Measurements from ENCODE around the gene TOR4A. TPM values are rescaled to one million over a fixed set of nuclear protein-coding genes. Genes with fewer than 3 reads are reported as not detected.
"Not testable (repeated sequence)": the region's sequence is repeated elsewhere in the genome, so short reads cannot be mapped to it uniquely, and the experiment has no call there.

The TOR4A gene
- polyA plus RNA-seq, 3 donors: 2.1 to 5.8 (median 5.5) TPM

- no peak overlapping the region for H3K27ac ChIP-seq (ENCODE audit: low read depth, low read length)
- 53 to 64% (median 61%) methylated on average over 12 to 18 of the region's 18 CpGs for WGBS, 3 donors
Measured at GRCh38 chr9:137250329-137251193, 27.0 kb upstream of the TOR4A start.

GRCh38 chr9:137251194-137251461 is 26.4 kb upstream of the TOR4A start, which contains the start of gene STPG3:
Gene STPG3 (plus strand): TSS chr9:137251286. CDS start chr9:137251287, 1 bp downstream.
- H3K27ac ChIP-seq (ENCODE audit: low read depth, low read length): no peak within 1 kb of the TSS
- WGBS, 3 donors: 50 to 74% (median 53%) methylated on average over 2 to 4 of the region's 4 CpGs

GRCh38 chr9:137251490-137252268 is 25.8 kb upstream of the TOR4A start:
- WGBS, 3 donors: 84 to 95% (median 88%) methylated on average over 18 to 22 of the region's 22 CpGs
- no peak overlapping the region for H3K27ac ChIP-seq (ENCODE audit: low read depth, low read length)

GRCh38 chr9:137252555-137253506 is 24.7 kb upstream of the TOR4A start:
- 77 to 91% (median 90%) methylated on average over 30 to 35 of the region's 35 CpGs for WGBS, 3 donors
- no peak overlapping the region for H3K27ac ChIP-seq (ENCODE audit: low read depth, low read length)

- no peak overlapping the region for H3K27ac ChIP-seq (ENCODE audit: low read depth, low read length)
- 34 to 76% (median 66%) methylated on average over 21 of the region's 21 CpGs for WGBS, 3 donors
Measured at GRCh38 chr9:137253717-137254623, 23.6 kb upstream of the TOR4A start.

GRCh38 chr9:137254624-137255447 is 22.7 kb upstream of the TOR4A start, which contains the start of gene NELFB:
Gene NELFB (plus strand): TSS chr9:137255327.
- WGBS, 3 donors: 1 to 2% (median 2%) methylated on average over 89 to 105 of the region's 105 CpGs
- H3K27ac ChIP-seq (ENCODE audit: low read depth, low read length): no peak within 1 kb of the TSS

GRCh38 chr9:137255448-137256114 is 21.9 kb upstream of the TOR4A start:
- WGBS, 3 donors: 1 to 4% (median 2%) methylated on average over 40 to 51 of the region's 51 CpGs
- H3K27ac ChIP-seq (ENCODE audit: low read depth, low read length): no peak overlapping the region

- H3K27ac ChIP-seq (ENCODE audit: low read depth, low read length): no peak overlapping the region
- WGBS, 3 donors: 75 to 83% (median 75%) methylated on average over 15 of the region's 15 CpGs
Measured at GRCh38 chr9:137256362-137256761, 21.2 kb upstream of the TOR4A start.

- no peak overlapping the region for H3K27ac ChIP-seq (ENCODE audit: low read depth, low read length)
- WGBS, 3 donors: 88 to 94% (median 89%) methylated on average over 15 of the region's 15 CpGs
Measured at GRCh38 chr9:137256856-137257255, 20.7 kb upstream of the TOR4A start.

- not testable (repeated sequence) for H3K27ac ChIP-seq (ENCODE audit: low read depth, low read length)
- WGBS, 3 donors: 30 to 53% (median 40%) methylated on average over 14 of the region's 15 CpGs
Measured at GRCh38 chr9:137262173-137262908, 15.2 kb upstream of the TOR4A start.

- WGBS, 3 donors: 87 to 95% (median 88%) methylated on average over 24 of the region's 24 CpGs
- H3K27ac ChIP-seq (ENCODE audit: low read depth, low read length): no peak overlapping the region
Measured at GRCh38 chr9:137262909-137263285, 14.6 kb upstream of the TOR4A start.

GRCh38 chr9:137263506-137263905 is 14.0 kb upstream of the TOR4A start:
- H3K27ac ChIP-seq (ENCODE audit: low read depth, low read length): no peak overlapping the region
- WGBS, 3 donors: 77 to 86% (median 78%) methylated on average over 9 to 10 of the region's 10 CpGs

GRCh38 chr9:137264067-137264466 is 13.5 kb upstream of the TOR4A start:
- WGBS, 3 donors: 93 to 97% (median 95%) methylated on average over 22 of the region's 22 CpGs
- H3K27ac ChIP-seq (ENCODE audit: low read depth, low read length): no peak overlapping the region

- H3K27ac ChIP-seq (ENCODE audit: low read depth, low read length): no peak overlapping the region
- 92 to 95% (median 93%) methylated on average over 29 of the region's 29 CpGs for WGBS, 3 donors
Measured at GRCh38 chr9:137265496-137266161, 11.9 kb upstream of the TOR4A start.

GRCh38 chr9:137266162-137266527 is 11.4 kb upstream of the TOR4A start:
- WGBS, 3 donors: 84 to 90% (median 86%) methylated on average over 15 of the region's 15 CpGs
- H3K27ac ChIP-seq (ENCODE audit: low read depth, low read length): no peak overlapping the region

All from adipose tissue (tissue), 3 donors.